GM10248 (cell line): Measurements from ENCODE around the gene DCLRE1C.

Experiments
- CTCF ChIA-PET: fragments of 300-600 bp; sonication (Branson Sonifier 250); formaldehyde crosslinking; extraction: SDS; loops from one replicate; lab custom pipeline; 2021; ENCODE audit warnings: antibody characterized with exemption; lab: Yijun Ruan, JAX
- POLR2A ChIA-PET: fragments of 350-650 bp; sonication (Branson Sonifier 250); formaldehyde crosslinking; extraction: SDS; loops from one replicate; lab custom pipeline; 2020; ENCODE audit warnings: antibody characterized with exemption; lab: Yijun Ruan, JAX
- DNase-seq: peaks from one replicate; pipeline ENCODE4 v3.0.0; 2012; ENCODE audit errors: extremely low spot score
- CTCF ChIP-seq: IDR thresholded peaks from 2 replicates; pipeline ENCODE4 v1.5.1; 2012; ENCODE audit warnings: mild to moderate bottlenecking, low read depth; ENCODE audit errors: extremely low read depth, missing control alignments, control extremely low read depth

The DCLRE1C gene

GRCh38 chr10:14884082-14884481, 69.8 kb downstream of the DCLRE1C start:
- ChIA-PET CTCF (no interaction called here), POLR2A (no interaction called here)
- TF ChIP-seq CTCF, result no peak
- DNase-seq, result no peak

GRCh38 chr10:14880229-14880628, 73.7 kb downstream of the DCLRE1C start:
- CTCF ChIA-PET, result interaction anchor here (1.3 to 2.9 kb wide), 4 partner anchors 9 to 343 kb away, joined by 3 to 11 read pairs (median 3); no protein-coding TSS in a partner anchor
- TF ChIP-seq CTCF, result no peak

GRCh38 chr10:14879928-14880193, 74.0 kb downstream of the DCLRE1C start:
- no peak for TF ChIP-seq CTCF
- ChIA-PET CTCF (interaction anchor here (1.3 to 2.9 kb wide), 4 partner anchors 9 to 343 kb away, joined by 3 to 11 read pairs (median 3); no protein-coding TSS in a partner anchor), POLR2A (no interaction called here)
- DNase-seq, result no peak

More at GRCh38 chr10:14880229-14880628, 73.7 kb downstream of the DCLRE1C start:
- POLR2A ChIA-PET, result no interaction called here
- no peak for DNase-seq

GRCh38 chr10:14879124-14879927, 74.6 kb downstream of the DCLRE1C start:
- ChIA-PET POLR2A (interaction anchor here (1.7 kb wide), 1 partner anchor 41 kb away, joined by 7 read pairs; the partner anchor contains the start of genes CDNF, HSPA14 and MSANTD7), CTCF (interaction anchor here (1.0 to 2.9 kb wide), 12 partner anchors 8 to 342 kb away, joined by 3 to 11 read pairs (median 4); partner anchors contain the start of genes CDNF, HSPA14 and MSANTD7)
- TF ChIP-seq CTCF, result no peak
- no peak for DNase-seq

GRCh38 chr10:14878266-14879123, 75.4 kb downstream of the DCLRE1C start, which contains the start of gene SUV39H2:
Gene SUV39H2 (plus strand): TSS chr10:14878866. CDS start chr10:14878889, 23 bp downstream.
- TF ChIP-seq CTCF, result peak; percentile 12
- POLR2A ChIA-PET, result interaction anchor here (1.0 to 1.7 kb wide), 3 partner anchors 40 to 81 kb away, joined by 4 to 7 read pairs (median 4); partner anchors contain the start of genes CDNF, DCLRE1C, HSPA14 and MEIG1
- CTCF ChIA-PET, result interaction anchor here (1.0 to 2.9 kb wide), 16 partner anchors 8 to 269 kb away, joined by 3 to 11 read pairs (median 4); partner anchors contain the start of genes CDNF, DCLRE1C, HSPA14 and MSANTD7
- peak; percentile 100 for DNase-seq

GRCh38 chr10:14876764-14877163, 77.1 kb downstream of the DCLRE1C start:
- ChIA-PET POLR2A (no interaction called here), CTCF (interaction anchor here (0.9 to 1.9 kb wide), 2 partner anchors 13 to 15 kb away, joined by 3 to 10 read pairs; no protein-coding TSS in a partner anchor)
- no peak for TF ChIP-seq CTCF
- DNase-seq, result no peak
